Measurements from ENCODE around the gene C1orf105.

DNA sequence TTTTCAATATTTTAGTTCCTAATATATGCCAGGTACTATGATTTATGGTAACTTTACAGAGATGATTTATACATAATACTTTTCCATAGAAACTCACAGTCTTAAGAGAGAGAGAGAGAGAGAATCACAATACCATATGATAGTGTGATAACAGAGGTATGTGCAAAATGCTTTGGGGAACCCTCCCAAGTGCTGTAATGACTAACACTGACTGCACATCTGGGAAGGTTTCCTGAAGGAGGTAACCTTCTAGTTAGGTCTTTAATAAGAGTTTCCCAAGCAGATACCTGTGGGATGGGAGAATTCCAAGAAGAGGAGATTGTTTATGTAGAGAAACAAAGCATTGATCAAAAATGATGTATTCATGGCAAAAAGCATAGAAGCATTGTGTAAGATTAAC lies 58.0 kb downstream of the C1orf105 start:
- TF ChIP-seq POLR2AphosphoS5 (IDR thresholded peaks at IDR 0.05; ENCODE audit: low read depth, low read length) (no peak), POLR2A (IDR thresholded peaks at IDR 0.05; ENCODE audit: low read depth, low read length) (no peak)

Data from GM12891 (cell line).